Activated T-cell treated with anti-CD3 and anti-CD28 coated beads for 1 hour (primary cell): Measurements from ENCODE around the gene NFATC2IP.
"Not testable (repeated sequence)": the region's sequence is repeated elsewhere in the genome, so short reads cannot be mapped to it uniquely, and the experiment has no call there.

Experiments
- DNase-seq: peaks from one replicate; pipeline ENCODE4 v3.0.0-alpha.2; 2020; ENCODE audit warnings: low read depth

Gene NFATC2IP

GRCh38 chr16:28974007-28974436, 23.3 kb downstream of the NFATC2IP start:
- no peak for DNase-seq

- peak; percentile 82 for DNase-seq
Observed at GRCh38 chr16:28974437-28975157, 23.9 kb downstream of the NFATC2IP start, which contains the start of gene SPNS1. SPNS1 (plus strand) TSS chr16:28974778; CDS start chr16:28975152, 374 bp downstream.

- DNase-seq = no peak
Observed at GRCh38 chr16:28975158-28975599, 24.4 kb downstream of the NFATC2IP start.

- DNase-seq = no peak
Observed at GRCh38 chr16:28977703-28978662, 27.2 kb downstream of the NFATC2IP start.

GRCh38 chr16:28980330-28980729, 29.6 kb downstream of the NFATC2IP start:
- DNase-seq = not testable (repeated sequence)

- DNase-seq = no peak
Observed at GRCh38 chr16:28980929-28981328, 30.2 kb downstream of the NFATC2IP start.

GRCh38 chr16:28981517-28981916, 30.8 kb downstream of the NFATC2IP start:
- no peak for DNase-seq

- no peak for DNase-seq
Observed at GRCh38 chr16:28982418-28982817, 31.7 kb downstream of the NFATC2IP start.

GRCh38 chr16:28982949-28983348, 32.2 kb downstream of the NFATC2IP start:
- no peak for DNase-seq

- no peak for DNase-seq
Observed at GRCh38 chr16:28983644-28984043, 32.9 kb downstream of the NFATC2IP start.

GRCh38 chr16:28984091-28984490, 33.4 kb downstream of the NFATC2IP start:
- no peak for DNase-seq

- peak; percentile 71 for DNase-seq
Observed at GRCh38 chr16:28984619-28985135, 33.9 kb downstream of the NFATC2IP start, which contains the start of gene LAT. LAT (plus strand) TSS chr16:28985052; CDS start chr16:28985418, 366 bp downstream.

- no peak for DNase-seq
Observed at GRCh38 chr16:28985211-28986041, 34.7 kb downstream of the NFATC2IP start.

GRCh38 chr16:28986046-28986445, 35.3 kb downstream of the NFATC2IP start:
- DNase-seq = no peak

- DNase-seq = no peak
Observed at GRCh38 chr16:28986492-28986891, 35.8 kb downstream of the NFATC2IP start.

- no peak for DNase-seq
Observed at GRCh38 chr16:28987170-28987853, 36.6 kb downstream of the NFATC2IP start.

- no peak for DNase-seq
Observed at GRCh38 chr16:28989363-28989762, 38.6 kb downstream of the NFATC2IP start.

GRCh38 chr16:28990375-28991040, 39.8 kb downstream of the NFATC2IP start:
- peak; percentile 53 for DNase-seq

GRCh38 chr16:28991687-28992086, 41.0 kb downstream of the NFATC2IP start:
- DNase-seq = no peak

GRCh38 chr16:28992496-28992895, 41.8 kb downstream of the NFATC2IP start:
- no peak for DNase-seq
